Measurements from ENCODE around the gene ZNF91. TPM values are rescaled to one million over a fixed set of nuclear protein-coding genes. Genes with fewer than 3 reads are reported as not detected.

Gene ZNF91
- total and polyA plus RNA-seq, 10 of the 15 experiments (the other 5 are each of a cell fraction or from before 2014, with no cell fraction given) = 4.6 to 31.1 (median 11.3) TPM

DNA sequence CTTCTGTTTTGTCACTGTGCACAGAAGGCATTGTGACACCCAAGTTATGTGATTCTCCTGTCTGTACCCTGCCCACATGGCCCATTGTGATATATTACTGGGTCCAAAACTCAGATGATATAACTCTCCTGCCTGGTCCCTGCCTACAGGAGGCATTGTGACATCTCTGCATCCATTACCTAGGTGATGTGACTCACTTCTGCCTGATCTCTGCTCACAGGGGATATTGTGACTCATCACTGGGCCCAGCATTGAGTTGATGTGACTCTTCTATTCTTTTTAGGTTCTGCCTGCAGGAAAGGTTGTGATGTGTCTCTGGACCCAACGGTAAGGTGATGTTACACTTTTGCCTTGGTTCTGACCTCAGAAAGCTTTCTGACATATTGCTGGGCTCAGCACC is 77.1 kb downstream of the ZNF91 start:
- H3K27me3 ChIP-seq (replicated peaks in 1 of 2; ENCODE audit: control insufficient read depth in 2 of 2, insufficient read depth in 2 of 2, low read length in 1 of 2) = no peaks in the 10 kb centered on the region
- CTCF ChIA-PET = no interaction called here
- WGBS (ENCODE audit: insufficient coverage, insufficient replicate concordance, low lambda C conversion rate, missing lambda C conversion rate) = 41% methylated on average over 1 of the region's 1 CpG
- no TSS peak for BruUV-seq (replicated peaks)
- H3K4me1 ChIP-seq (ENCODE audit: control insufficient read depth, insufficient read depth, low read length) = no peaks in the 10 kb centered on the region
- POLR2A ChIA-PET = no interaction called here
- no peaks in the 10 kb centered on the region for H3K79me2 ChIP-seq (ENCODE audit: control insufficient read depth, insufficient read depth, low read length)
- H4K20me1 ChIP-seq (ENCODE audit: control insufficient read depth, insufficient read depth) = no peaks in the 10 kb centered on the region
- FAIRE-seq (no peak), DNase-seq (ENCODE audit: low read depth, low spot score) (no peak), ATAC-seq (no peak)
- intact Hi-C loops (cut with micrococcal nuclease; ENCODE audit: unreplicated experiment) (no loop called here), in situ Hi-C loops (cut with MboI) (no loop called here)
- RAD21 ChIA-PET (ENCODE audit: unreplicated experiment) = no interaction called here
- H3K4me2 ChIP-seq (ENCODE audit: control insufficient read depth, insufficient read depth) = no peak overlapping the region
- no peak overlapping the region for H3K27ac ChIP-seq (ENCODE audit: control insufficient read depth, insufficient read depth)
- H3K9ac ChIP-seq (ENCODE audit: control insufficient read depth, insufficient read depth, low read length) = no peak overlapping the region
- SMC1A ChIA-PET (ENCODE audit: uncharacterized antibody, unreplicated experiment) = no interaction called here
- H3K4me3 ChIP-seq = no peak overlapping the region
- H3K9me3 ChIP-seq (replicated peaks; ENCODE audit: control insufficient read depth, insufficient read depth, low read length) = no peaks in the 10 kb centered on the region; the same call in 2 of the 3 replicates
- no peaks in the 10 kb centered on the region for H3K36me3 ChIP-seq (ENCODE audit: control insufficient read depth in 2 of 2, insufficient read depth in 2 of 2, low read length in 1 of 2)
- no peak overlapping the region for H2AFZ ChIP-seq (ENCODE audit: control insufficient read depth, low read depth, low read length)
- TF ChIP-seq, protein P1, sequence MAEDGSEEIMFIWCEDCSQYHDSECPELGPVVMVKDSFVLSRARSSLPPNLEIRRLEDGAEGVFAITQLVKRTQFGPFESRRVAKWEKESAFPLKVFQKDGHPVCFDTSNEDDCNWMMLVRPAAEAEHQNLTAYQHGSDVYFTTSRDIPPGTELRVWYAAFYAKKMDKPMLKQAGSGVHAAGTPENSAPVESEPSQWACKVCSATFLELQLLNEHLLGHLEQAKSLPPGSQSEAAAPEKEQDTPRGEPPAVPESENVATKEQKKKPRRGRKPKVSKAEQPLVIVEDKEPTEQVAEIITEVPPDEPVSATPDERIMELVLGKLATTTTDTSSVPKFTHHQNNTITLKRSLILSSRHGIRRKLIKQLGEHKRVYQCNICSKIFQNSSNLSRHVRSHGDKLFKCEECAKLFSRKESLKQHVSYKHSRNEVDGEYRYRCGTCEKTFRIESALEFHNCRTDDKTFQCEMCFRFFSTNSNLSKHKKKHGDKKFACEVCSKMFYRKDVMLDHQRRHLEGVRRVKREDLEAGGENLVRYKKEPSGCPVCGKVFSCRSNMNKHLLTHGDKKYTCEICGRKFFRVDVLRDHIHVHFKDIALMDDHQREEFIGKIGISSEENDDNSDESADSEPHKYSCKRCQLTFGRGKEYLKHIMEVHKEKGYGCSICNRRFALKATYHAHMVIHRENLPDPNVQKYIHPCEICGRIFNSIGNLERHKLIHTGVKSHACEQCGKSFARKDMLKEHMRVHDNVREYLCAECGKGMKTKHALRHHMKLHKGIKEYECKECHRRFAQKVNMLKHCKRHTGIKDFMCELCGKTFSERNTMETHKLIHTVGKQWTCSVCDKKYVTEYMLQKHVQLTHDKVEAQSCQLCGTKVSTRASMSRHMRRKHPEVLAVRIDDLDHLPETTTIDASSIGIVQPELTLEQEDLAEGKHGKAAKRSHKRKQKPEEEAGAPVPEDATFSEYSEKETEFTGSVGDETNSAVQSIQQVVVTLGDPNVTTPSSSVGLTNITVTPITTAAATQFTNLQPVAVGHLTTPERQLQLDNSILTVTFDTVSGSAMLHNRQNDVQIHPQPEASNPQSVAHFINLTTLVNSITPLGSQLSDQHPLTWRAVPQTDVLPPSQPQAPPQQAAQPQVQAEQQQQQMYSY (CRISPR knock-in tag; IDR thresholded peaks at IDR 0.05) = no peak
- TF ChIP-seq, protein P2, sequence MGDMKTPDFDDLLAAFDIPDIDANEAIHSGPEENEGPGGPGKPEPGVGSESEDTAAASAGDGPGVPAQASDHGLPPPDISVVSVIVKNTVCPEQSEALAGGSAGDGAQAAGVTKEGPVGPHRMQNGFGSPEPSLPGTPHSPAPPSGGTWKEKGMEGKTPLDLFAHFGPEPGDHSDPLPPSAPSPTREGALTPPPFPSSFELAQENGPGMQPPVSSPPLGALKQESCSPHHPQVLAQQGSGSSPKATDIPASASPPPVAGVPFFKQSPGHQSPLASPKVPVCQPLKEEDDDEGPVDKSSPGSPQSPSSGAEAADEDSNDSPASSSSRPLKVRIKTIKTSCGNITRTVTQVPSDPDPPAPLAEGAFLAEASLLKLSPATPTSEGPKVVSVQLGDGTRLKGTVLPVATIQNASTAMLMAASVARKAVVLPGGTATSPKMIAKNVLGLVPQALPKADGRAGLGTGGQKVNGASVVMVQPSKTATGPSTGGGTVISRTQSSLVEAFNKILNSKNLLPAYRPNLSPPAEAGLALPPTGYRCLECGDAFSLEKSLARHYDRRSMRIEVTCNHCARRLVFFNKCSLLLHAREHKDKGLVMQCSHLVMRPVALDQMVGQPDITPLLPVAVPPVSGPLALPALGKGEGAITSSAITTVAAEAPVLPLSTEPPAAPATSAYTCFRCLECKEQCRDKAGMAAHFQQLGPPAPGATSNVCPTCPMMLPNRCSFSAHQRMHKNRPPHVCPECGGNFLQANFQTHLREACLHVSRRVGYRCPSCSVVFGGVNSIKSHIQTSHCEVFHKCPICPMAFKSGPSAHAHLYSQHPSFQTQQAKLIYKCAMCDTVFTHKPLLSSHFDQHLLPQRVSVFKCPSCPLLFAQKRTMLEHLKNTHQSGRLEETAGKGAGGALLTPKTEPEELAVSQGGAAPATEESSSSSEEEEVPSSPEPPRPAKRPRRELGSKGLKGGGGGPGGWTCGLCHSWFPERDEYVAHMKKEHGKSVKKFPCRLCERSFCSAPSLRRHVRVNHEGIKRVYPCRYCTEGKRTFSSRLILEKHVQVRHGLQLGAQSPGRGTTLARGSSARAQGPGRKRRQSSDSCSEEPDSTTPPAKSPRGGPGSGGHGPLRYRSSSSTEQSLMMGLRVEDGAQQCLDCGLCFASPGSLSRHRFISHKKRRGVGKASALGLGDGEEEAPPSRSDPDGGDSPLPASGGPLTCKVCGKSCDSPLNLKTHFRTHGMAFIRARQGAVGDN (IDR thresholded peaks at IDR 0.05) = no peak
- no peak for TF ChIP-seq KDM1A (IDR thresholded peaks at IDR 0.05; ENCODE audit: borderline replicate concordance)
- TF ChIP-seq, protein P3, sequence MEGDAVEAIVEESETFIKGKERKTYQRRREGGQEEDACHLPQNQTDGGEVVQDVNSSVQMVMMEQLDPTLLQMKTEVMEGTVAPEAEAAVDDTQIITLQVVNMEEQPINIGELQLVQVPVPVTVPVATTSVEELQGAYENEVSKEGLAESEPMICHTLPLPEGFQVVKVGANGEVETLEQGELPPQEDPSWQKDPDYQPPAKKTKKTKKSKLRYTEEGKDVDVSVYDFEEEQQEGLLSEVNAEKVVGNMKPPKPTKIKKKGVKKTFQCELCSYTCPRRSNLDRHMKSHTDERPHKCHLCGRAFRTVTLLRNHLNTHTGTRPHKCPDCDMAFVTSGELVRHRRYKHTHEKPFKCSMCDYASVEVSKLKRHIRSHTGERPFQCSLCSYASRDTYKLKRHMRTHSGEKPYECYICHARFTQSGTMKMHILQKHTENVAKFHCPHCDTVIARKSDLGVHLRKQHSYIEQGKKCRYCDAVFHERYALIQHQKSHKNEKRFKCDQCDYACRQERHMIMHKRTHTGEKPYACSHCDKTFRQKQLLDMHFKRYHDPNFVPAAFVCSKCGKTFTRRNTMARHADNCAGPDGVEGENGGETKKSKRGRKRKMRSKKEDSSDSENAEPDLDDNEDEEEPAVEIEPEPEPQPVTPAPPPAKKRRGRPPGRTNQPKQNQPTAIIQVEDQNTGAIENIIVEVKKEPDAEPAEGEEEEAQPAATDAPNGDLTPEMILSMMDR (IDR thresholded peaks at IDR 0.05 in 2 of 3, conservative IDR thresholded peaks at IDR 0.05 in 1 of 3; ENCODE audit: control insufficient read depth in 2 of 3, extremely low read depth in 1 of 3, insufficient read depth in 1 of 3, low read depth in 3 of 3, low read length in 3 of 3) = no peak
- TF ChIP-seq, protein P4, sequence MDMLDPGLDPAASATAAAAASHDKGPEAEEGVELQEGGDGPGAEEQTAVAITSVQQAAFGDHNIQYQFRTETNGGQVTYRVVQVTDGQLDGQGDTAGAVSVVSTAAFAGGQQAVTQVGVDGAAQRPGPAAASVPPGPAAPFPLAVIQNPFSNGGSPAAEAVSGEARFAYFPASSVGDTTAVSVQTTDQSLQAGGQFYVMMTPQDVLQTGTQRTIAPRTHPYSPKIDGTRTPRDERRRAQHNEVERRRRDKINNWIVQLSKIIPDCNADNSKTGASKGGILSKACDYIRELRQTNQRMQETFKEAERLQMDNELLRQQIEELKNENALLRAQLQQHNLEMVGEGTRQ (IDR thresholded peaks at IDR 0.05; ENCODE audit: borderline replicate concordance, low read depth, low read length) = no peak
- TF ChIP-seq, protein P5, sequence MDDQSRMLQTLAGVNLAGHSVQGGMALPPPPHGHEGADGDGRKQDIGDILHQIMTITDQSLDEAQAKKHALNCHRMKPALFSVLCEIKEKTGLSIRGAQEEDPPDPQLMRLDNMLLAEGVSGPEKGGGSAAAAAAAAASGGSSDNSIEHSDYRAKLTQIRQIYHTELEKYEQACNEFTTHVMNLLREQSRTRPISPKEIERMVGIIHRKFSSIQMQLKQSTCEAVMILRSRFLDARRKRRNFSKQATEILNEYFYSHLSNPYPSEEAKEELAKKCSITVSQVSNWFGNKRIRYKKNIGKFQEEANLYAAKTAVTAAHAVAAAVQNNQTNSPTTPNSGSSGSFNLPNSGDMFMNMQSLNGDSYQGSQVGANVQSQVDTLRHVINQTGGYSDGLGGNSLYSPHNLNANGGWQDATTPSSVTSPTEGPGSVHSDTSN (IDR thresholded peaks at IDR 0.05; ENCODE audit: insufficient replicate concordance, low read depth, low read length) = no peak
- TF ChIP-seq IKZF1 (conservative IDR thresholded peaks at IDR 0.05) = no peak
- TF ChIP-seq NFXL1 (IDR thresholded peaks at IDR 0.05; ENCODE audit: borderline replicate concordance) = no peak
- TF ChIP-seq NBN (IDR thresholded peaks at IDR 0.05) = no peak
- TF ChIP-seq HCFC1 (IDR thresholded peaks at IDR 0.05; ENCODE audit: low read length) = no peak
